ENCODE data around the gene THAP7.

THAP7 gene

DNA sequence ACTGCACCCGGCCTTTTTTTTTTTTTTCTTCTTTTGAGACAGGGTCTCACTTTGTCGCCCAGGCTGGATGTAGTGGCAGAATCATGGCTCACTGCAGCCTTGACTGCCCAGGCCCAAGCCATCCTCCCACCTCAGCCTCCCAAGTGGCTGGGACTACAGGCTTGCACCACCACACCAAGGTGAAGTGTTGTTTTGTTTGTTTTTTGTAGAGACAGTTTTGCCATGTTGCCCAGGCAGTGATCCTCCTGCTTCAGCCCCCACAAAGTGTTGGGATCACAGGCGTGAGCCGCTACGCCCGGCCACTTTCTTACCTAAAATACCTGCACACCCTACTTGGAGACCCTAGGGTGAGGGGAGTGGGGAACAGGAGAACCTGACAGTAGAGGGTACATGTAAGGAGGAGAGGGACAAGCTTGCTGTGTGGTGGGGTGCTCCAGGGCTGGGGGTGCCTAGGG lies 39.4 kb downstream of the THAP7 start:
- DNase-seq = no peak

- DNase-seq = no peak
Measured at GRCh38 chr22:20960609-20961008, 41.3 kb downstream of the THAP7 start.

DNA sequence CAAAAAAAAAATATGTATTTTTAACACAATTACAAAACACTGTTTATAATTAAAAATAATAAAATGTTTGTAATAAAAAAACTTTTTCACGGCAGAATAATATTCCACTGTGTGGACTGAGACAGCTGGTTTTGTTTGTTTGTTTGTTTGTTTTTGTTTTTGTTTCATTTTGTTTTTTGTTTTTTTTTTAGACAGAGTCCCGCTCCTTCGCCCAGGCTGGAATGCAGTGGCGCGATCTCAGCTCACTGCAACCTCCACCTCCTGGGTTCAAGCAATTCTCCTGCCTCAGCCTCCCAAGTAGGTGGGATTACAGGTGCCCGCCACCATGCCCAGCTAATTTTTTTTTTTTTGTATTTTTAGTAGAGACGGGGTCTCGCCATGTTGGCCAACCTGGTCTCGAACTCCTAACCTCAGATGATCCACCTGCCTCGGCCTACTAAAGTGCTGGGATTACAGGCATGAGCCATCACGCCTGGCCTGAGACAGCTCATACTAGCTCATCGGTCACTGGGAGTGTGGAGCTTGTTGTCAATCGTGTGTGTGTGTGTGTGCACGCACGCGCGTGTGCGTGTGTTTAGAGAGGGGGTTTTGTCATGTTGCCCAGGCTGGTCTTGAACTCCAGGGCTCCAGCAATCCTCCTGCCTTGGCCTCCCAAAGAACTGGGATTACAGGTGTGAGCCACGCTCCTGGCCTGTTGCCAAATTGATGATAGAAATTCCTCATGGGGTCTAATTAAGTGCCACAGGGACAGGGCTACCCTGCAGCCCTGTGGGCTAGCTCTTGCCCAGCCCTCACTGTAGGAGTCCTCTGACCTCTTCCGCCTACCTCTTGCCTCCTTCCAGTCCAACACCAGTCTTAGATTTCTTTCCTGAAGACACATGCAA lies 42.1 kb downstream of the THAP7 start:
- no peak for DNase-seq

DNA sequence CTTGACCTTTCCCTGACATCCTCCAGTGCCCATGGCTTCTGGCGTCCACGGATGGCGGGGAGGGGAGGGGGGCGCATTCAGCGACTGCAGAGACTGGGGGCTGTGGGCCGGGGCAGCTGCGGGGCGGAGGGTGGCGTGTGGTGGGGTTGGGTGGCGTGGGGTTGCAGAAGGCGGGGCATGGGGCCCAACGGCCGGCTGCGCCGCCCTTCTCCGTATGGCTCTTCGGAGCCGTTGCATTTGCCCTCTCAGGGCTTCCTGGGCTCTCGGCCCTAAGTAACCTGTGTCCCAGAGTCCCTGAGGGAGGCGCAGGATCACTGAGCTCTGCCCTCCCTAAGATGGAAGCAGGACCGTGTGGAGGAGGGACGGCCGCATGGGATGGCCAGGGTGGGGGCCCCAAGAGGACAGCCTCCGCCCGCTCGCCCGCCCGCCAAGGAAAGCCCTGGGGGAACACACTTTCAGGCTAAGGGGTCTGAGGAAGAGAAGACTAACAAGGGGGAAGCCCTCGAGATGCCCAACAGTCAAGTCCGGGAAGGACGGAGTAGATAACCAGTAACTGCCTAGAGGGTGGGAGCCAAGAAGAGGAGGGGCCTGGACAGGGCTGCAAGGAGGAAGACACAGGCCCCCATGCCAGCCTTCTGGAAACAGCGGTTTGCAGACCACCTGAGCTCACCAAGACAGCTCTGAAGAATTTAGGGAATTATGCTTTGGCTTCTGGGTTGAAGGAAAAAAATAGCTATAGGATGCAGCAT lies 44.1 kb downstream of the THAP7 start:
- peak; percentile 59 for DNase-seq

DNA sequence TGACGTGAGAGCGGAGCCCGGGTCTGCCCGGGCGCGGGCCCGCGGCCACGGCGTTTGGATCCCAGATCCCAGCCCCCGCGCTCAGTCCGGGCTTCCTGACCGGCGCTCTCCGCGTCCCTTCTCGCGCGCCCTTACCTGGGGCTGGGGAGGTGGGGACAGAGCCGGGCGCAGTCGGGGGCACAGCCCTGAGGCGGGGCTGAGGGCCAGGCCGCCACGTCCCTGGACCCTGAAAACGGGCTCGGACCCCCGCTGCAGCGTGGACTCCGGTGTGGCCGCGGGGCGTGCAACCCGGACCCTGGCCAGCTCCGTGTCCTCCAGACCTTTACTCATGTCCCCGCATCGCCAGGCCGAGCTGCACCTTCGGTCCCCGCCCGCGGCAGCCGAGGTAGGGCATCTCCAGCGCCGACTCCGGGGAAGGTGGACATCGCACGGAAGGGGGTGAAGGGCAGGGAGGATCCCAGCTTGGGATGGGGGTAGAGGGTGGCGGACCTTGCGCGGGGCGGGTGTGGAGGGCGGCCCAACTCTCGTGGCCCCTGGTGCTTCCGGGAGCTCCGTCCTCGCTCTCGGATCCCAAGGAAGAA lies 44.7 kb downstream of the THAP7 start:
- DNase-seq = no peak

DNA sequence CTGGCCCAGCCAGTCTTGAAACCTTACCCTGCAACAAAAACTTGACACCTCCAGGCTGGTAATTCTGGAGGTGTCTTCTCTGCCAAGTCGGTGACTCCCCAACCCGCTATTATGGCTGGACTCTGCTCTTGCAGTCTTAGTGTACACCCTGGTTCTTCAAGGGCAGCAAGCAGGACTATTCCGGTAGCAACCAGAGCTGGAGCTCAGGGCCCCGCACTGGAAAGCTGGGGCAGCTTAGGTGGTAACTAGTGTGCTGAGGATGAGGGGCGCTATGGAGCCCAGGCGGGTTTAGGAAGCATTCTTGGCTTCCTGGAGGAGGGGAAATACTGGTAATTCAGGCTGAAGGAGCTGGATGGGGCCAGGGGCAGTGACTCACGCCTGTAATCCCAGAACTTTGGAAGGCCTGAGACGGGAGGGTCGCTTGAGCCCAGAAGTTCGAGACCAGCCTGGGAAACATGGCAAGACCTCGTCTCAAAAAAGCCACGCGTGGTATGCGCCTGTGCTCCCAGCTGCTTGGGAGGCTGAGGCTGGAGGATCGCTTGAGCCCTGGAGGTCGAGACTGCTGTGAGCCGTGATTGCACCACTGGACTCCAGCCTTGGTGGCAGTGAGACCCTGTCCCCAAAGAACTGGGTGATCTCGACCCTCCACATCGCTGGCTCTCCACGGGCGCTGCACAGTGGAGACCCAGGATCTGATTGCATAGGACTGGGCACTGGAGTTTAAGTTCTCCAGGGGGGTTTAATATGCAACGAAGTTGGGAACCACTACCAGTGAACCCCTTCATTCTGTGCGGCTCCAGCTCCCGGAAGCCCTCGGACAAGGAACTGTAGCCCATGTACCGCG lies 45.4 kb downstream of the THAP7 start:
- DNase-seq = no peak

GRCh38 chr22:20955548-20955947 lies 46.4 kb downstream of the THAP7 start:
- no peak for DNase-seq

GRCh38 chr22:20953668-20954500 lies 48.0 kb downstream of the THAP7 start:
- DNase-seq = no peak

DNA sequence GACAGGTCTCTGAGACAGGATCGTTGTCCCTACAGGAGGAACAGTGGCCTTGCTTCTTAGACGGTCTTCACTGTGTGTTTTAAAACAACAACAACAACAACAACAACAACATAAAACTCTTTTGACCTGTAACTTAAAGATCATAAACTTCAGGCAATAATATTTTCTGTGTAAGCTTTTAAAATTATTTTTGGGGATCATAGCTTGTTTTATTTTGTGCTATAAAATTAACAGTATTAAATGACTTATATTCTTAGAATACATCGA lies 48.6 kb downstream of the THAP7 start:
- no peak for DNase-seq

DNA sequence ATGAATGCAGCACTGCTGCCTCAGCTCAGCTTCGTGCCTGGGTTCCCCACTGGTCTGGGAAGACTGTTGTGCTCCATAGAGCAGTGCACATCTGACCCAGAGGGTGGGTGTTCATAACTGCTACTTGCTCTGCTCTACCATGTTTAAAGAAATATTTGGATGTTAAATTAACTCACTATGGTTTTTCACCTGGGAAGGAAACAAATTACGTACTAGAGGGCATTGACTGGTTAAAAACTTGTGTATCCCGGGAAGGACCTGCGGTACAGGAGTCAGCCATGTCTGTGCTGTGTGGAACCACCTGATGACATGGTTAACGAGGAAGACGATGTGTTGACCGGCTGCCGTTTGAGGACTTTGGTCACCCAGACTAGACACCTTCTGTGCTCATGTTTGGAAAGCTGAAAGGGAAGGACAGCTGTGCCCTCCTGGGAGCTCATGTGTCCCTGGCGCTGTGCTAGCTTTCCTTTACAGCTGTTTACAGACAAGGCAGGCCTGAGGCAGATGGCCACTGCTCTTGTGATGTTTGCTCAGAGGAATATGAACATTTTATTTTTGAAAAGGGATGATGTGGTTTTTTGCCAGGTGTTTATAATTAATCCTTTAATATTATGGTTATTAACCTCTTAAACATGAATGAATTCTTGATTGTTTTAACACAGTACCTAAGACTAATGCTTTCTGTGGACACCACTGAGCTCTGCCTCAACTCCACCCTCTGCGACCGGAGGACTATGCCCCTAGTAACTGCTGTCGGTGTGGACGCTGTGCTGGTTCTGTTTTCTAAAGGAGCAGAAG lies 49.2 kb downstream of the THAP7 start:
- no peak for DNase-seq

DNA sequence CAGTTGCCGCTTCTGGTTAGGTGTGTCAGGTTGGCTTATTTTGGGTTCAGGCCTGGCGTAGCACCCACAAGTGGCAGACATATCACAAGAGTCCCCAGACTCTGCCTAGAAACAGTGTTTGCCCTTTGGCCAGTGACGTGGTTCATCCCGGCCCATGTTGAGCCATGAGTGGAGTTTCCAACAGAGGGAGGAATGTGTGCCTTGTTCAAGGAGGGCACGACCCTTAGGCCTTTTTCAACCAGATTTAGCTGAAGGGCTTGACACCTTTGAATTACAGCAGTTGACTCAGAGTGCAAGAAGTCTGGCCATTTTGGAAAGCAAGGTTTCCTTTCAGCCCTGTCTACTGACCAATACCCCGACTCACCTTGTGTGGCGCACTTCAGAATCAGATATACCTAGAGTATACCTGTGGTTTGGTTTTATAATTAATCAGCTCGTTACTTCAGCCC lies 50.0 kb downstream of the THAP7 start:
- DNase-seq = no peak

- DNase-seq = no peak
Measured at GRCh38 chr22:20951151-20951931, 50.6 kb downstream of the THAP7 start.

GRCh38 chr22:20949698-20950183 lies 52.2 kb downstream of the THAP7 start:
- no peak for DNase-seq
